Measurements from ENCODE around the gene CD79A. TPM values are rescaled to one million over a fixed set of nuclear protein-coding genes. Genes with fewer than 3 reads are reported as not detected.

The CD79A gene
- polyA plus RNA-seq, 1 donor from 2014 or later, result not detected

- H3K27me3 ChIP-seq (ENCODE audit: insufficient read depth, low read depth, low read length), result no peaks in the 10 kb centered on the region
- no peaks in the 10 kb centered on the region for H3K9me2 ChIP-seq (ENCODE audit: insufficient read depth, low read length)
- no peak overlapping the region for H2AFZ ChIP-seq (ENCODE audit: low read depth, low read length)
- TF ChIP-seq CTCF (IDR thresholded peaks at IDR 0.05; ENCODE audit: poor library complexity, severe bottlenecking) (no peak), RAD21 (conservative IDR thresholded peaks at IDR 0.05) (no peak), TAF1 (IDR thresholded peaks at IDR 0.05; ENCODE audit: low read depth) (no peak), EP300 (conservative IDR thresholded peaks at IDR 0.05; ENCODE audit: poor library complexity, severe bottlenecking) (no peak), SMC3 (conservative IDR thresholded peaks at IDR 0.05; ENCODE audit: poor library complexity) (no peak), POLR2AphosphoS5 (IDR thresholded peaks at IDR 0.05) (no peak), EZH2 (IDR thresholded peaks at IDR 0.05; ENCODE audit: borderline replicate concordance, insufficient read depth, low read length, poor library complexity, severe bottlenecking) (no peak), MXI1 (conservative IDR thresholded peaks at IDR 0.05; ENCODE audit: poor library complexity, severe bottlenecking) (no peak)
- TF ChIP-seq, protein P1, sequence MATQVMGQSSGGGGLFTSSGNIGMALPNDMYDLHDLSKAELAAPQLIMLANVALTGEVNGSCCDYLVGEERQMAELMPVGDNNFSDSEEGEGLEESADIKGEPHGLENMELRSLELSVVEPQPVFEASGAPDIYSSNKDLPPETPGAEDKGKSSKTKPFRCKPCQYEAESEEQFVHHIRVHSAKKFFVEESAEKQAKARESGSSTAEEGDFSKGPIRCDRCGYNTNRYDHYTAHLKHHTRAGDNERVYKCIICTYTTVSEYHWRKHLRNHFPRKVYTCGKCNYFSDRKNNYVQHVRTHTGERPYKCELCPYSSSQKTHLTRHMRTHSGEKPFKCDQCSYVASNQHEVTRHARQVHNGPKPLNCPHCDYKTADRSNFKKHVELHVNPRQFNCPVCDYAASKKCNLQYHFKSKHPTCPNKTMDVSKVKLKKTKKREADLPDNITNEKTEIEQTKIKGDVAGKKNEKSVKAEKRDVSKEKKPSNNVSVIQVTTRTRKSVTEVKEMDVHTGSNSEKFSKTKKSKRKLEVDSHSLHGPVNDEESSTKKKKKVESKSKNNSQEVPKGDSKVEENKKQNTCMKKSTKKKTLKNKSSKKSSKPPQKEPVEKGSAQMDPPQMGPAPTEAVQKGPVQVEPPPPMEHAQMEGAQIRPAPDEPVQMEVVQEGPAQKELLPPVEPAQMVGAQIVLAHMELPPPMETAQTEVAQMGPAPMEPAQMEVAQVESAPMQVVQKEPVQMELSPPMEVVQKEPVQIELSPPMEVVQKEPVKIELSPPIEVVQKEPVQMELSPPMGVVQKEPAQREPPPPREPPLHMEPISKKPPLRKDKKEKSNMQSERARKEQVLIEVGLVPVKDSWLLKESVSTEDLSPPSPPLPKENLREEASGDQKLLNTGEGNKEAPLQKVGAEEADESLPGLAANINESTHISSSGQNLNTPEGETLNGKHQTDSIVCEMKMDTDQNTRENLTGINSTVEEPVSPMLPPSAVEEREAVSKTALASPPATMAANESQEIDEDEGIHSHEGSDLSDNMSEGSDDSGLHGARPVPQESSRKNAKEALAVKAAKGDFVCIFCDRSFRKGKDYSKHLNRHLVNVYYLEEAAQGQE (IDR thresholded peaks at IDR 0.05; ENCODE audit: borderline replicate concordance), result no peak
- H3K4me2 ChIP-seq (ENCODE audit: low read length), result peak overlapping the region; percentile 84
- no peaks in the 10 kb centered on the region for H3K9me3 ChIP-seq (ENCODE audit: low read length)
- H3K4me3 ChIP-seq (ENCODE audit: low read length), result peak overlapping the region; percentile 95
- H3K36me3 ChIP-seq (ENCODE audit: insufficient read depth, low read length), result peaks cover 4% of the 10 kb centered on the region
- peak overlapping the region; percentile 98 for H3K27ac ChIP-seq (ENCODE audit: low read length)
- peaks cover 32% of the 10 kb centered on the region for H3K79me2 ChIP-seq (replicated peaks; ENCODE audit: insufficient read depth, low read length)
- H3F3A ChIP-seq (ENCODE audit: insufficient read depth, low read length, poor library complexity, severe bottlenecking), result peaks cover 2% of the 10 kb centered on the region
- H3K9ac ChIP-seq (ENCODE audit: low read length), result peak overlapping the region; percentile 89
- no peaks in the 10 kb centered on the region for H4K20me1 ChIP-seq (ENCODE audit: insufficient read depth)
Observed at GRCh38 chr19:41861116-41861768, 15.8 kb upstream of the CD79A start.

GRCh38 chr19:41861846-41862245, 15.2 kb upstream of the CD79A start:
- H3K9ac ChIP-seq (ENCODE audit: low read length), result no peak overlapping the region
- peaks cover 4% of the 10 kb centered on the region for H3K36me3 ChIP-seq (ENCODE audit: insufficient read depth, low read length)
- peak overlapping the region; percentile 84 for H3K4me2 ChIP-seq (ENCODE audit: low read length)
- peaks cover 32% of the 10 kb centered on the region for H3K79me2 ChIP-seq (replicated peaks; ENCODE audit: insufficient read depth, low read length)
- TF ChIP-seq MXI1 (conservative IDR thresholded peaks at IDR 0.05; ENCODE audit: poor library complexity, severe bottlenecking), result no peak
- TF ChIP-seq EZH2 (IDR thresholded peaks at IDR 0.05; ENCODE audit: borderline replicate concordance, insufficient read depth, low read length, poor library complexity, severe bottlenecking), result no peak
- TF ChIP-seq, protein P1 (IDR thresholded peaks at IDR 0.05; ENCODE audit: borderline replicate concordance), result no peak
- no peak for TF ChIP-seq POLR2AphosphoS5 (IDR thresholded peaks at IDR 0.05)
- TF ChIP-seq SMC3 (conservative IDR thresholded peaks at IDR 0.05; ENCODE audit: poor library complexity), result no peak
- no peak for TF ChIP-seq CTCF (IDR thresholded peaks at IDR 0.05; ENCODE audit: poor library complexity, severe bottlenecking)
- TF ChIP-seq EP300 (conservative IDR thresholded peaks at IDR 0.05; ENCODE audit: poor library complexity, severe bottlenecking), result no peak
- TF ChIP-seq RAD21 (conservative IDR thresholded peaks at IDR 0.05), result no peak
- TF ChIP-seq TAF1 (IDR thresholded peaks at IDR 0.05; ENCODE audit: low read depth), result no peak
- H3K27me3 ChIP-seq (ENCODE audit: insufficient read depth, low read depth, low read length), result no peaks in the 10 kb centered on the region
- peak overlapping the region; percentile 95 for H3K4me3 ChIP-seq (ENCODE audit: low read length)
- H4K20me1 ChIP-seq (ENCODE audit: insufficient read depth), result no peaks in the 10 kb centered on the region
- H3K9me3 ChIP-seq (ENCODE audit: low read length), result no peaks in the 10 kb centered on the region
- H3K9me2 ChIP-seq (ENCODE audit: insufficient read depth, low read length), result no peaks in the 10 kb centered on the region
- peaks cover 2% of the 10 kb centered on the region for H3F3A ChIP-seq (ENCODE audit: insufficient read depth, low read length, poor library complexity, severe bottlenecking)
- H3K27ac ChIP-seq (ENCODE audit: low read length), result no peak overlapping the region
- H2AFZ ChIP-seq (ENCODE audit: low read depth, low read length), result no peak overlapping the region

Data from neural cell (in vitro differentiated cells).